Activated CD4-positive, alpha-beta T cell treated with anti-CD3 and anti-CD28 coated beads, Interleukin-2, amount 10 ng/mL, durations not matched to agents 7 days and 5 days (primary cell): ENCODE measurements around the gene GRID1. TPM values are rescaled to one million over a fixed set of nuclear protein-coding genes. Genes with fewer than 3 reads are reported as not detected.

ENCODE experiments used
- CTCF ChIA-PET: fragments of 350-600 bp; sonication (Branson Sonifier 250); formaldehyde crosslinking; loops from one replicate; lab custom pipeline; 2021; ENCODE audit warnings: antibody characterized with exemption; lab: Charles Lee
- POLR2A ChIA-PET: fragments of 350-600 bp; sonication (Branson Sonifier 250); formaldehyde crosslinking; loops from one replicate; lab custom pipeline; 2021; ENCODE audit warnings: antibody characterized with exemption; lab: Charles Lee
- DNase-seq: peaks from one replicate; pipeline ENCODE4 v3.0.0-alpha.2; 2020
- H3K27ac Mint-ChIP-seq: one replicate; pipeline ENCODE4 v1.8.0; 2021; ENCODE audit warnings: mild to moderate bottlenecking, moderate library complexity, mixed read lengths
- H3K27me3 Mint-ChIP-seq: one replicate; pipeline ENCODE4 v1.8.0; 2021; ENCODE audit warnings: mixed read lengths
- H3K36me3 Mint-ChIP-seq: one replicate; pipeline ENCODE4 v1.8.0; 2021; ENCODE audit warnings: low read depth, mixed read lengths
- H3K4me1 Mint-ChIP-seq: one replicate; pipeline ENCODE4 v1.8.0; 2021; ENCODE audit warnings: mixed read lengths
- H3K4me3 Mint-ChIP-seq: one replicate; pipeline ENCODE4 v1.8.0; 2021; ENCODE audit warnings: mild to moderate bottlenecking, moderate library complexity, mixed read lengths
- H3K9me3 Mint-ChIP-seq: one replicate; pipeline ENCODE4 v1.8.0; 2021; ENCODE audit warnings: mixed read lengths
- total RNA-seq, 2 experiments: library from RNA; stranded (reverse); gene quantifications; one replicate each; pipeline ENCODE4 v1.2.3, GENCODE V29; 2021

The GRID1 gene
- total RNA-seq, 2 experiments from 2014 or later = not detected

GRCh38 chr10:86124734-86125133 lies 241.9 kb downstream of the GRID1 start:
- CTCF ChIA-PET = no interaction called here
- POLR2A ChIA-PET = no interaction called here
- Mint-ChIP-seq H3K27me3 (peaks cover 2% of the 10 kb centered on the region), H3K36me3 (no peaks in the 10 kb centered on the region), H3K27ac (no peak overlapping the region), H3K4me1 (no peaks in the 10 kb centered on the region), H3K4me3 (no peak overlapping the region), H3K9me3 (no peaks in the 10 kb centered on the region)
- DNase-seq = no peak

DNA sequence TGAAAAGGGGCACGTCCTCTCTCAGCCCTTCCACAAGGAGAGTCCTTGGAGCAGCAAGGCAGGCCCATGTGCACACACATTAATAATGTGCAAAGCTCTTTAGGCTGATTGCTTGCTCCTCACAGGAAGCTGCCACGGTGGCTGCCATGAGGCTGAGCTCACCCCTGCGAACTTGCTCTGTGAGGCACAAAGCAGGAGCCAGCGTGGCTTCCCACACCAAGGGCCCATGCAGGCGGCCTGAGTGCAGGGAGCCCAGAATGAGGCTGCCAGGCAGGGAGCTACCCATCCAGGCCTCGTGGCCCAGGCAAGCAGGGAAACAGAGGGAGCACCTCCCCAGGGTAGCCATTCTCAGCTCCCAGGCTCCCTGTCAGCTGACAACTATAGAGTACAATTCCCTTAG lies 242.9 kb downstream of the GRID1 start:
- Mint-ChIP-seq H3K36me3 (no peaks in the 10 kb centered on the region), H3K9me3 (no peaks in the 10 kb centered on the region), H3K27me3 (peaks cover 1% of the 10 kb centered on the region), H3K27ac (no peak overlapping the region), H3K4me1 (no peaks in the 10 kb centered on the region), H3K4me3 (no peak overlapping the region)
- no peak for DNase-seq
- ChIA-PET POLR2A (no interaction called here), CTCF (no interaction called here)

DNA sequence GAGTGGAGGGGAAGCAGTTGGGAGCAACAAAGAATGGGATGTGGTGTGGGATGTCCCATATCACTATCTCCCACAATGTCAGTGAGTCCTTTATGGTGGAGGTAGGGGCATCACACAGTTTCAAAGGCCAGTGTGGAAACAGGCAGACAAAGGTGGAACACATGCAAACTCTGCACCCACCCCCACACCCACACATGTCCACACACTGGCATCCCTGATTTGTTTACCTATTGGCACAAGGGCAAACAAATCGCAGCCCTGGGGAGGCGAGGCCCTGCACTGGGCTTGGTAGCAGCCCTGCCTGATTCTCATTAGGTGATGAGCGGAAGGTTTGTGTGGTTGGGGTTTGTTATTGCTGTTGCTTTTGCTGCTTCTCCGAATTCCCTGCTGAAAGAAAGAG lies 243.3 kb downstream of the GRID1 start:
- Mint-ChIP-seq H3K4me1 (no peaks in the 10 kb centered on the region), H3K9me3 (no peaks in the 10 kb centered on the region), H3K27me3 (no peaks in the 10 kb centered on the region), H3K27ac (no peak overlapping the region), H3K36me3 (no peaks in the 10 kb centered on the region), H3K4me3 (no peak overlapping the region)
- no peak for DNase-seq
- POLR2A ChIA-PET = no interaction called here
- CTCF ChIA-PET = no interaction called here

DNA sequence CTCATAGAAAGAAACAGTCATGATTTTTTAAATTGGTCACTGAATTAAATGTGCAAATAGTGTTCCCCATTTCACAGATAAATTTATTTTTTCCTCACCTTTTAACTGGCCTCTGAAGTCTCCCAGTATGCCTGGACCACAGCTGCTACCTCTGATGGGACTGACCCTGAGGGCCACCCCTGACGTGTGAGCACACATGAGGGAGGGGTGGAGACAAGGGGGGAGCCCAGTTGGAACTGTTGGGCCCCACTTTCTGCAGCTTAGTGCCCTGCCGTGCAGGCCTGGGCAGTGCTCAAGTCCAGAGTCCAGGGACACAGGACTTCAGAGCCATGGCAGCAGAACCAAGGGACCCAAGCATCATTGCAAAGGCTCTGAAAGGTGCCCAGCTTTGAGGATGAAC lies 243.9 kb downstream of the GRID1 start:
- CTCF ChIA-PET = interaction anchor here (0.5 to 0.6 kb wide), 2 partner anchors 117 to 1144 kb away, joined by 3 to 4 read pairs; no protein-coding TSS in a partner anchor
- DNase-seq = no peak
- no peak overlapping the region for H3K27ac Mint-ChIP-seq
- POLR2A ChIA-PET = no interaction called here
- H3K4me3 Mint-ChIP-seq = no peak overlapping the region
- no peaks in the 10 kb centered on the region for H3K4me1 Mint-ChIP-seq
- H3K27me3 Mint-ChIP-seq = no peaks in the 10 kb centered on the region
- H3K36me3 Mint-ChIP-seq = no peaks in the 10 kb centered on the region
- H3K9me3 Mint-ChIP-seq = no peaks in the 10 kb centered on the region

DNA sequence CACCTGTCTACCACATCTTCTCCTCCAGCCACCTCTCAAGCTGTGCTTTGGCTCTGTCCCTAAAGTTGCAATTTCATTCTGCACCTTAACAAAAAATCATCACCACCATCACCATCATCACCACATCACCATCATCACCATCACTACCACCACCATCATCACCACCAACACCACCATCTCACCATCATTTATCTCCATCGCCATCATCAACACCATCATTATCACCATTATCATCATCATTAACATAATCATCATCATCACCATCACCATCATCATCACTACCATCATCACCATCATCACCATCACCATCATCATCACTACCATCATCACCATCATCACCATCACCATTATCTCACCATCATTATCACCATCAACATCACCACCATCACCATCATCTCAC lies 245.4 kb downstream of the GRID1 start:
- Mint-ChIP-seq H3K9me3 (no peaks in the 10 kb centered on the region), H3K27me3 (no peaks in the 10 kb centered on the region), H3K36me3 (no peaks in the 10 kb centered on the region), H3K27ac (no peak overlapping the region), H3K4me1 (no peaks in the 10 kb centered on the region), H3K4me3 (no peak overlapping the region)
- DNase-seq = no peak
- POLR2A ChIA-PET = no interaction called here
- CTCF ChIA-PET = no interaction called here

DNA sequence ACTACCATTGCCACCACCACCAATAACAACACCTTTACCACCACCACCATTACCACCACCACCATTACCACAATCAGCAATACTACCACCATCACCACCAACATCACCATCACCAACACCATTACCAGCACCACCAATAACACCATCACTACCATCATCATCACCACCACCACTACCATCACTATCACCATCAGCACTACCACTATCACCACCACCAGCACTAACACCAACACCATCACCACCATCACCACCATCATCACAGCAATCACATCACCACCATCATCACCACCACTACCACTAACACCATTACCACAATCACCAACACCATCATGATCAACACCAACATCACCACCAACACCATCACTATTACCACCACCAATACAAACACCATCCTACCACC lies 249.5 kb downstream of the GRID1 start:
- H3K9me3 Mint-ChIP-seq = no peaks in the 10 kb centered on the region
- ChIA-PET POLR2A (no interaction called here), CTCF (no interaction called here)
- no peaks in the 10 kb centered on the region for H3K27me3 Mint-ChIP-seq
- H3K36me3 Mint-ChIP-seq = no peaks in the 10 kb centered on the region
- H3K4me1 Mint-ChIP-seq = no peaks in the 10 kb centered on the region
- no peak for DNase-seq
- H3K27ac Mint-ChIP-seq = no peak overlapping the region
- H3K4me3 Mint-ChIP-seq = no peak overlapping the region

DNA sequence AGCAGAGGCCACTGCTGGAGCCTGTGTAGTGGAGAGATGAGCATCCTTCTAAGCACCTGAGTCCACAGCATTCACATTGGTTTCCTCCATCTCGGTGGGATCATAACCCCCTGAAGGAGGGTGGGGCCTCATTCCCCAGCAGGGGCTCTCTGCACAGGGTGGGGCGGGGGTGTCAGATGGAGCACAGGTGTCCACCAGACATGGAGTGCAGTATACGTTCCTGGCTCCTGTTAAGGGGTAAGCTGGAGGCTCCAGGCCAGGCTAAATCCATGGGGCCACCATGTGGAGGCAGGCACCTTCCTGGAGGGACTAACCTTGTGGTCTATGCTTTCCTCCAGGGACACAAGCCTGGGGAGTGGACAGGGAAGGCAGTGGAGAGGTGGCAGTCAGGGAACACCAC lies 252.6 kb downstream of the GRID1 start:
- H3K27me3 Mint-ChIP-seq = no peaks in the 10 kb centered on the region
- no peak overlapping the region for H3K27ac Mint-ChIP-seq
- CTCF ChIA-PET = no interaction called here
- H3K4me3 Mint-ChIP-seq = no peak overlapping the region
- DNase-seq = no peak
- H3K36me3 Mint-ChIP-seq = no peaks in the 10 kb centered on the region
- H3K9me3 Mint-ChIP-seq = no peaks in the 10 kb centered on the region
- POLR2A ChIA-PET = no interaction called here
- no peaks in the 10 kb centered on the region for H3K4me1 Mint-ChIP-seq

GRCh38 chr10:86113501-86113900 lies 253.1 kb downstream of the GRID1 start:
- H3K9me3 Mint-ChIP-seq = no peaks in the 10 kb centered on the region
- H3K4me1 Mint-ChIP-seq = no peaks in the 10 kb centered on the region
- H3K36me3 Mint-ChIP-seq = no peaks in the 10 kb centered on the region
- no peak overlapping the region for H3K4me3 Mint-ChIP-seq
- no peaks in the 10 kb centered on the region for H3K27me3 Mint-ChIP-seq
- no peak overlapping the region for H3K27ac Mint-ChIP-seq
- DNase-seq = no peak
- ChIA-PET CTCF (no interaction called here), POLR2A (no interaction called here)

GRCh38 chr10:86113044-86113443 lies 253.6 kb downstream of the GRID1 start:
- Mint-ChIP-seq H3K27me3 (no peaks in the 10 kb centered on the region), H3K36me3 (no peaks in the 10 kb centered on the region), H3K27ac (no peak overlapping the region), H3K9me3 (no peaks in the 10 kb centered on the region), H3K4me3 (no peak overlapping the region), H3K4me1 (no peaks in the 10 kb centered on the region)
- DNase-seq = no peak
- ChIA-PET POLR2A (no interaction called here), CTCF (no interaction called here)

GRCh38 chr10:86111902-86112545 lies 254.6 kb downstream of the GRID1 start:
- Mint-ChIP-seq H3K9me3 (no peaks in the 10 kb centered on the region), H3K27me3 (no peaks in the 10 kb centered on the region), H3K4me1 (no peaks in the 10 kb centered on the region), H3K27ac (no peak overlapping the region), H3K4me3 (no peak overlapping the region), H3K36me3 (no peaks in the 10 kb centered on the region)
- ChIA-PET CTCF (no interaction called here), POLR2A (no interaction called here)
- DNase-seq = no peak

GRCh38 chr10:86110156-86110786 lies 256.3 kb downstream of the GRID1 start:
- Mint-ChIP-seq H3K36me3 (no peaks in the 10 kb centered on the region), H3K27ac (no peak overlapping the region), H3K4me1 (no peaks in the 10 kb centered on the region), H3K4me3 (no peak overlapping the region), H3K27me3 (no peaks in the 10 kb centered on the region), H3K9me3 (no peaks in the 10 kb centered on the region)
- no peak for DNase-seq
- ChIA-PET CTCF (interaction anchor here (0.7 kb wide), 1 partner anchor 187 kb away, joined by 3 read pairs; no protein-coding TSS in a partner anchor), POLR2A (no interaction called here)

GRCh38 chr10:86109421-86109820 lies 257.2 kb downstream of the GRID1 start:
- Mint-ChIP-seq H3K4me3 (no peak overlapping the region), H3K27ac (no peak overlapping the region), H3K27me3 (no peaks in the 10 kb centered on the region), H3K36me3 (no peaks in the 10 kb centered on the region), H3K4me1 (no peaks in the 10 kb centered on the region), H3K9me3 (no peaks in the 10 kb centered on the region)
- ChIA-PET POLR2A (no interaction called here), CTCF (no interaction called here)
- DNase-seq = no peak

GRCh38 chr10:86108696-86109095 lies 257.9 kb downstream of the GRID1 start:
- Mint-ChIP-seq H3K4me1 (no peaks in the 10 kb centered on the region), H3K27me3 (no peaks in the 10 kb centered on the region), H3K27ac (no peak overlapping the region), H3K36me3 (no peaks in the 10 kb centered on the region), H3K9me3 (no peaks in the 10 kb centered on the region), H3K4me3 (no peak overlapping the region)
- POLR2A ChIA-PET = no interaction called here
- DNase-seq = no peak
- CTCF ChIA-PET = no interaction called here
